Measurements from ENCODE around the gene ERG. TPM values are rescaled to one million over a fixed set of nuclear protein-coding genes. Genes with fewer than 3 reads are reported as not detected.

ERG gene
- total RNA-seq, 8 experiments from 2014 or later = 0.09 to 0.97 (median 0.51) TPM; not detected in 1

GRCh38 chr21:38511662-38512243, 13.5 kb upstream of the ERG start:
- H3K27ac ChIP-seq = no peak overlapping the region
- WGBS, 10 experiments = 40 to 94% (median 50%) methylated on average over 1 to 3 of the region's 3 CpGs; no CpG with 5 or more reads in 2 of the 10 experiments
- H3K4me1 ChIP-seq (replicated peaks in 1 of 2) = peaks cover 3 to 14% of the 10 kb centered on the region in 2 donors
- no peak for ATAC-seq (replicated peaks in 6 of 8)
- in situ Hi-C loops (cut with MboI; ENCODE audit: low pct_unique_long_range_greater_than_20kb in 2 of 9, low sequenced_read_pairs in 9 of 9, unreplicated experiment in 9 of 9) = loop anchor here in 5 of 9 experiments (25.0 kb wide), 4 partner anchors 201 to 651 kb away; no protein-coding TSS in a partner anchor
- no peak overlapping the region for H3K4me3 ChIP-seq

- no peak overlapping the region for H3K4me3 ChIP-seq
- WGBS, 10 experiments = 33 to 83% (median 65%) methylated on average over 1 of the region's 1 CpG; no CpG with 5 or more reads in 2 of the 10 experiments
- in situ Hi-C loops (cut with MboI; ENCODE audit: low pct_unique_long_range_greater_than_20kb in 2 of 9, low sequenced_read_pairs in 9 of 9, unreplicated experiment in 9 of 9) = loop anchor here in 5 of 9 experiments (25.0 kb wide), 4 partner anchors 201 to 651 kb away; no protein-coding TSS in a partner anchor
Measured at GRCh38 chr21:38511198-38511597, 12.9 kb upstream of the ERG start.

GRCh38 chr21:38507374-38507942, 9.2 kb upstream of the ERG start:
- Histone ChIP-seq H3K27ac (no peak overlapping the region), H3K4me1 (replicated peaks in 1 of 2) (peaks cover 6 to 17% of the 10 kb centered on the region in 2 donors), H3K4me3 (no peak overlapping the region)
- ATAC-seq (replicated peaks in 6 of 8) = peak in 1 of 8 experiments; percentile 19
- in situ Hi-C loops (cut with MboI; ENCODE audit: low pct_unique_long_range_greater_than_20kb in 2 of 9, low sequenced_read_pairs in 9 of 9, unreplicated experiment in 9 of 9) = loop anchor here in 5 of 9 experiments (25.0 kb wide), 4 partner anchors 205 to 655 kb away; no protein-coding TSS in a partner anchor
- WGBS, 10 experiments = 22 to 100% (median 67%) methylated on average over 1 to 4 of the region's 4 CpGs; no CpG with 5 or more reads in 4 of the 10 experiments

More at GRCh38 chr21:38511198-38511597, 12.9 kb upstream of the ERG start:
- Histone ChIP-seq H3K27ac (no peak overlapping the region), H3K4me1 (replicated peaks in 1 of 2) (peaks cover 6 to 17% of the 10 kb centered on the region in 2 donors)
- ATAC-seq (replicated peaks in 6 of 8) = no peak

GRCh38 chr21:38506661-38507281, 8.5 kb upstream of the ERG start:
- ATAC-seq (replicated peaks in 6 of 8) = peak in 3 of 8 experiments; percentile 53 to 65 (median 57)
- Histone ChIP-seq H3K4me3 (no peak overlapping the region), H3K27ac (no peak overlapping the region), H3K4me1 (replicated peaks in 1 of 2) (peaks cover 6 to 17% of the 10 kb centered on the region in 2 donors)
- in situ Hi-C loops (cut with MboI; ENCODE audit: low pct_unique_long_range_greater_than_20kb in 2 of 9, low sequenced_read_pairs in 9 of 9, unreplicated experiment in 9 of 9) = loop anchor here in 5 of 9 experiments (25.0 kb wide), 4 partner anchors 206 to 656 kb away; no protein-coding TSS in a partner anchor
- WGBS, 10 experiments = 14 to 88% (median 59%) methylated on average over 2 to 17 of the region's 24 CpGs; no CpG with 5 or more reads in 1 of the 10 experiments

- Histone ChIP-seq H3K4me3 (no peak overlapping the region), H3K27ac (no peak overlapping the region), H3K4me1 (replicated peaks in 1 of 2) (peaks cover 6 to 11% of the 10 kb centered on the region in 2 donors)
- ATAC-seq (replicated peaks in 6 of 8) = peak; percentile 79 to 94 (median 88)
- in situ Hi-C loops (cut with MboI; ENCODE audit: low pct_unique_long_range_greater_than_20kb in 2 of 9, low sequenced_read_pairs in 9 of 9, unreplicated experiment in 9 of 9) = loop anchor here in 5 of 9 experiments (25.0 kb wide), 4 partner anchors 206 to 656 kb away; no protein-coding TSS in a partner anchor
- WGBS, 10 experiments = 28 to 82% (median 47%) methylated on average over 2 to 9 of the region's 9 CpGs
Measured at GRCh38 chr21:38505654-38506523, 7.6 kb upstream of the ERG start.

GRCh38 chr21:38504066-38504465, 5.8 kb upstream of the ERG start:
- peaks cover 6 to 8% of the 10 kb centered on the region in 2 donors for H3K4me1 ChIP-seq (replicated peaks in 1 of 2)

GRCh38 chr21:38503583-38503982, 5.3 kb upstream of the ERG start:
- H3K4me3 ChIP-seq = no peak overlapping the region
- no peak overlapping the region for H3K27ac ChIP-seq
- H3K4me1 ChIP-seq (replicated peaks in 1 of 2) = peaks cover 6 to 8% of the 10 kb centered on the region in 2 donors
- 22 to 89% (median 75%) methylated on average over 1 to 9 of the region's 10 CpGs; no CpG with 5 or more reads in 3 of the 10 experiments for WGBS, 10 experiments
- ATAC-seq (replicated peaks in 6 of 8) = peak in 2 of 8 experiments; percentile 19 to 33
- in situ Hi-C loops (cut with MboI; ENCODE audit: low pct_unique_long_range_greater_than_20kb in 2 of 9, low sequenced_read_pairs in 9 of 9, unreplicated experiment in 9 of 9) = loop anchor here in 5 of 9 experiments (25.0 kb wide), 4 partner anchors 209 to 659 kb away; no protein-coding TSS in a partner anchor

More at GRCh38 chr21:38504066-38504465, 5.8 kb upstream of the ERG start:
- WGBS, 10 experiments = 42 to 100% (median 83%) methylated on average over 1 to 2 of the region's 2 CpGs; no CpG with 5 or more reads in 1 of the 10 experiments
- Histone ChIP-seq H3K4me3 (no peak overlapping the region), H3K27ac (no peak overlapping the region)
- ATAC-seq (replicated peaks in 6 of 8) = no peak
- in situ Hi-C loops (cut with MboI; ENCODE audit: low pct_unique_long_range_greater_than_20kb in 2 of 9, low sequenced_read_pairs in 9 of 9, unreplicated experiment in 9 of 9) = loop anchor here in 5 of 9 experiments (25.0 kb wide), 4 partner anchors 208 to 658 kb away; no protein-coding TSS in a partner anchor

GRCh38 chr21:38500073-38500472, 1.8 kb upstream of the ERG start:
- 8 to 100% (median 86%) methylated on average over 1 to 6 of the region's 6 CpGs; no CpG with 5 or more reads in 1 of the 10 experiments for WGBS, 10 experiments
- Histone ChIP-seq H3K4me3 (no peak overlapping the region), H3K4me1 (replicated peaks in 1 of 2) (no peaks in the 10 kb centered on the region), H3K27ac (no peak overlapping the region)
- in situ Hi-C loops (cut with MboI; ENCODE audit: low pct_unique_long_range_greater_than_20kb in 2 of 9, low sequenced_read_pairs in 9 of 9, unreplicated experiment in 9 of 9) = loop anchor here in 5 of 9 experiments (25.0 kb wide), 4 partner anchors 212 to 662 kb away; no protein-coding TSS in a partner anchor
- no peak for ATAC-seq (replicated peaks in 6 of 8)

- H3K4me3 ChIP-seq = no peak overlapping the region
- no peak overlapping the region for H3K27ac ChIP-seq
- peak in 1 of 8 experiments; percentile 18 for ATAC-seq (replicated peaks in 6 of 8)
- WGBS, 10 experiments = 67 to 100% (median 83%) methylated on average over 1 to 6 of the region's 6 CpGs; no CpG with 5 or more reads in 1 of the 10 experiments
- H3K4me1 ChIP-seq (replicated peaks in 1 of 2) = no peaks in the 10 kb centered on the region
- in situ Hi-C loops (cut with MboI; ENCODE audit: low pct_unique_long_range_greater_than_20kb in 2 of 9, low sequenced_read_pairs in 9 of 9, unreplicated experiment in 9 of 9) = no loop called here
Measured at GRCh38 chr21:38499296-38499695, 1.0 kb upstream of the ERG start.

- H3K4me3 ChIP-seq = no peak overlapping the region
- H3K4me1 ChIP-seq (replicated peaks in 1 of 2) = no peaks in the 10 kb centered on the region
- ATAC-seq (replicated peaks in 6 of 8) = no peak
- 0 to 94% (median 70%) methylated on average over 1 to 3 of the region's 3 CpGs; no CpG with 5 or more reads in 1 of the 10 experiments for WGBS, 10 experiments
- no peak overlapping the region for H3K27ac ChIP-seq
- in situ Hi-C loops (cut with MboI; ENCODE audit: low pct_unique_long_range_greater_than_20kb in 2 of 9, low sequenced_read_pairs in 9 of 9, unreplicated experiment in 9 of 9) = no loop called here
Measured at GRCh38 chr21:38496224-38496623, 2.1 kb downstream of the ERG start.

GRCh38 chr21:38495696-38496095, 2.6 kb downstream of the ERG start:
- no peak overlapping the region for H3K4me3 ChIP-seq
- H3K27ac ChIP-seq = no peak overlapping the region
- ATAC-seq (replicated peaks in 6 of 8) = no peak
- in situ Hi-C loops (cut with MboI; ENCODE audit: low pct_unique_long_range_greater_than_20kb in 2 of 9, low sequenced_read_pairs in 9 of 9, unreplicated experiment in 9 of 9) = no loop called here
- 17 to 100% (median 76%) methylated on average over 1 to 2 of the region's 2 CpGs; no CpG with 5 or more reads in 2 of the 10 experiments for WGBS, 10 experiments
- H3K4me1 ChIP-seq (replicated peaks in 1 of 2) = no peaks in the 10 kb centered on the region

GRCh38 chr21:38495242-38495641, 3.0 kb downstream of the ERG start:
- no peak overlapping the region for H3K4me3 ChIP-seq
- no peaks in the 10 kb centered on the region for H3K4me1 ChIP-seq (replicated peaks in 1 of 2)
- no peak overlapping the region for H3K27ac ChIP-seq
- ATAC-seq (replicated peaks in 6 of 8) = no peak
- in situ Hi-C loops (cut with MboI; ENCODE audit: low pct_unique_long_range_greater_than_20kb in 2 of 9, low sequenced_read_pairs in 9 of 9, unreplicated experiment in 9 of 9) = no loop called here
- WGBS, 10 experiments = 51 to 93% (median 76%) methylated on average over 1 to 5 of the region's 5 CpGs; no CpG with 5 or more reads in 2 of the 10 experiments

Measured in motor neuron (in vitro differentiated cells).